Inferior parietal cortex (tissue), 1 donor: ENCODE measurements around the gene CNTNAP5.

Source experiments
- DNase-seq: peaks from one replicate; pipeline ENCODE4 v3.0.0-alpha.2; 2016; ENCODE audit errors: extremely low spot score

The CNTNAP5 gene

GRCh38 chr2:124264551-124265091 lies 239.5 kb downstream of the CNTNAP5 start:
- DNase-seq: no peak

GRCh38 chr2:124267794-124268193 lies 242.7 kb downstream of the CNTNAP5 start:
- no peak for DNase-seq

- DNase-seq: no peak
These were observed 244.3 kb downstream of the CNTNAP5 start for GRCh38 chr2:124269348-124269747.

GRCh38 chr2:124272261-124272841 lies 247.3 kb downstream of the CNTNAP5 start:
- DNase-seq: no peak

GRCh38 chr2:124281541-124281940 lies 256.5 kb downstream of the CNTNAP5 start:
- DNase-seq: no peak

GRCh38 chr2:124283096-124283495 lies 258.0 kb downstream of the CNTNAP5 start:
- no peak for DNase-seq

- no peak for DNase-seq
These were observed 261.1 kb downstream of the CNTNAP5 start for GRCh38 chr2:124286089-124286783.

GRCh38 chr2:124289060-124289459 lies 264.0 kb downstream of the CNTNAP5 start:
- no peak for DNase-seq

- DNase-seq: no peak
These were observed 264.5 kb downstream of the CNTNAP5 start for GRCh38 chr2:124289615-124290014.

GRCh38 chr2:124296470-124296869 lies 271.4 kb downstream of the CNTNAP5 start:
- no peak for DNase-seq

- no peak for DNase-seq
These were observed 276.8 kb downstream of the CNTNAP5 start for GRCh38 chr2:124301915-124302314.

GRCh38 chr2:124308319-124309062 lies 283.4 kb downstream of the CNTNAP5 start:
- DNase-seq: no peak

- DNase-seq: no peak
These were observed 284.6 kb downstream of the CNTNAP5 start for GRCh38 chr2:124309563-124310138.

- no peak for DNase-seq
These were observed 285.6 kb downstream of the CNTNAP5 start for GRCh38 chr2:124310671-124311070.

GRCh38 chr2:124314084-124314483 lies 289.0 kb downstream of the CNTNAP5 start:
- no peak for DNase-seq

GRCh38 chr2:124315221-124315880 lies 290.3 kb downstream of the CNTNAP5 start:
- no peak for DNase-seq

GRCh38 chr2:124316133-124316532 lies 291.0 kb downstream of the CNTNAP5 start:
- DNase-seq: no peak

- no peak for DNase-seq
These were observed 292.0 kb downstream of the CNTNAP5 start for GRCh38 chr2:124316881-124317605.

- DNase-seq: no peak
These were observed 292.5 kb downstream of the CNTNAP5 start for GRCh38 chr2:124317628-124318027.

- DNase-seq: no peak
These were observed 293.8 kb downstream of the CNTNAP5 start for GRCh38 chr2:124318913-124319312.

GRCh38 chr2:124319577-124319976 lies 294.5 kb downstream of the CNTNAP5 start:
- no peak for DNase-seq
